Fibroblast of villous mesenchyme (primary cell): Measurements from ENCODE around the gene TLR1. TPM values are rescaled to one million over a fixed set of nuclear protein-coding genes. Genes with fewer than 3 reads are reported as not detected.

Experiments
- DNase-seq: peaks from one replicate; pipeline ENCODE4 v3.0.0-alpha.2; 2010; ENCODE audit warnings: low read depth
- H3K4me3 ChIP-seq: 2 replicates; pipeline ENCODE4 v1.5.1; 2011; ENCODE audit warnings: low read depth, mild to moderate bottlenecking, low read length
- total RNA-seq: library from RNA; depleted of rRNA; stranded (reverse); fragments of >200 nt; gene quantifications from 2 replicates; pipeline ENCODE4 v1.2.3, GENCODE V29; 2012
- TF ChIP-seq, protein P1 (sequence below): IDR thresholded peaks from 2 replicates; pipeline ENCODE4 v1.5.1; 2012; ENCODE audit warnings: low read depth, mild to moderate bottlenecking, low read length; ENCODE audit not compliant: insufficient read depth

TLR1 gene, protein sequence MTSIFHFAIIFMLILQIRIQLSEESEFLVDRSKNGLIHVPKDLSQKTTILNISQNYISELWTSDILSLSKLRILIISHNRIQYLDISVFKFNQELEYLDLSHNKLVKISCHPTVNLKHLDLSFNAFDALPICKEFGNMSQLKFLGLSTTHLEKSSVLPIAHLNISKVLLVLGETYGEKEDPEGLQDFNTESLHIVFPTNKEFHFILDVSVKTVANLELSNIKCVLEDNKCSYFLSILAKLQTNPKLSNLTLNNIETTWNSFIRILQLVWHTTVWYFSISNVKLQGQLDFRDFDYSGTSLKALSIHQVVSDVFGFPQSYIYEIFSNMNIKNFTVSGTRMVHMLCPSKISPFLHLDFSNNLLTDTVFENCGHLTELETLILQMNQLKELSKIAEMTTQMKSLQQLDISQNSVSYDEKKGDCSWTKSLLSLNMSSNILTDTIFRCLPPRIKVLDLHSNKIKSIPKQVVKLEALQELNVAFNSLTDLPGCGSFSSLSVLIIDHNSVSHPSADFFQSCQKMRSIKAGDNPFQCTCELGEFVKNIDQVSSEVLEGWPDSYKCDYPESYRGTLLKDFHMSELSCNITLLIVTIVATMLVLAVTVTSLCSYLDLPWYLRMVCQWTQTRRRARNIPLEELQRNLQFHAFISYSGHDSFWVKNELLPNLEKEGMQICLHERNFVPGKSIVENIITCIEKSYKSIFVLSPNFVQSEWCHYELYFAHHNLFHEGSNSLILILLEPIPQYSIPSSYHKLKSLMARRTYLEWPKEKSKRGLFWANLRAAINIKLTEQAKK
- total RNA-seq, result 0.32 and 0.86 TPM in 2 replicates

DNA sequence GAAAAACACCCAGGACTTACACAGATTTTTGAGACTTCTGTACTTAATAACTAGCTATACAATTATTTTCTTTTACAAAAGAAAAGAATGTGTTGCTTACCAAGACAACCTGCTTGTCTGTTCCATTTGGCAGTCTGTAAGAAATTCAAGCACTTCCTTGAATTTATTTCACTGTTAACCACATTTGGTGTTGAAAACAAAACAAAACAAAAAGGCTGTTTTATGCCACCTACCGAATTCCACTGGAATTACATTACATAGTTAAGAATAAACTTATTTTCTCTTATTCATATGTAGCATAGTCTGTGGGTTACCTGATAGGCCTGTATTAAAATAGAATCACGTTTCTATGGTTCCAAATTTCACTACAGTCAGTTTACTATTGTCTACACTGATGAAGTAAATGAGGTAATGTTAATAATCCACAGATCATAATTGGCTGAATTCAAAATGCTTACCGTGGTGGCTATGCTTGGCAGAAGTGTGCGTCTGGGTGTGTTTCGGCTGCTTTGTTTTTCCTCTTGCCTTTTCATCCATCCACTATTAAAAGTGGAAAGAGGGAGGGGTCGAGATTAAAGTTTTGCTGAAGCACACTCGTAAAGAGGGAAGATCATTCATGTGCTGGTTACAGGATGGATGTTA, at the start of gene TLR1:
Gene TLR1 (minus strand): TSS at position 138 of the 642 bp plus-strand sequence. CDS start 5,960 bp downstream, outside the sequence.
- peak within 1 kb of the TSS; percentile 4 for H3K4me3 ChIP-seq
- peak; percentile 61 for DNase-seq
- TF ChIP-seq, protein P1, sequence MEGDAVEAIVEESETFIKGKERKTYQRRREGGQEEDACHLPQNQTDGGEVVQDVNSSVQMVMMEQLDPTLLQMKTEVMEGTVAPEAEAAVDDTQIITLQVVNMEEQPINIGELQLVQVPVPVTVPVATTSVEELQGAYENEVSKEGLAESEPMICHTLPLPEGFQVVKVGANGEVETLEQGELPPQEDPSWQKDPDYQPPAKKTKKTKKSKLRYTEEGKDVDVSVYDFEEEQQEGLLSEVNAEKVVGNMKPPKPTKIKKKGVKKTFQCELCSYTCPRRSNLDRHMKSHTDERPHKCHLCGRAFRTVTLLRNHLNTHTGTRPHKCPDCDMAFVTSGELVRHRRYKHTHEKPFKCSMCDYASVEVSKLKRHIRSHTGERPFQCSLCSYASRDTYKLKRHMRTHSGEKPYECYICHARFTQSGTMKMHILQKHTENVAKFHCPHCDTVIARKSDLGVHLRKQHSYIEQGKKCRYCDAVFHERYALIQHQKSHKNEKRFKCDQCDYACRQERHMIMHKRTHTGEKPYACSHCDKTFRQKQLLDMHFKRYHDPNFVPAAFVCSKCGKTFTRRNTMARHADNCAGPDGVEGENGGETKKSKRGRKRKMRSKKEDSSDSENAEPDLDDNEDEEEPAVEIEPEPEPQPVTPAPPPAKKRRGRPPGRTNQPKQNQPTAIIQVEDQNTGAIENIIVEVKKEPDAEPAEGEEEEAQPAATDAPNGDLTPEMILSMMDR, result peak; percentile 58

DNA sequence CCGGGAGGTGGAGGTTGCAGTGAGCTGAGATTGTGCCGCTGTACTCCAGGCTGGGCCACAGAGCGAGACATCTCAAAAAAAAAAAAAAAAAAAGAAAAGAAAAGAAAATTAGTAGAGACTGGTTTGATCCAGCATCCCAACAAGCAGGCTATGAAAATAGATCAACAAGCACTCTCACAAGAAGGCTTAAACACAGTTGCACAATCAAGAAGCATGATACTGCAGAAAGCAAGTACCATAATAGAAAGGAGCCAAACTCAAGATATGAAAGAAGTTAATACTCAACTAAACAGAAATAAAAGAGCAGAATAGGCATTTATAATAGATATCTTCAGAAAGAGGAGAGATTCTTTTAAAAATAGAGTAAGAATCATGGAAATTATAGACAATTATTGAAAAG, 41.4 kb upstream of the TLR1 start:
- DNase-seq, result no peak
- TF ChIP-seq, protein P1, result no peak
- no peak overlapping the region for H3K4me3 ChIP-seq

DNA sequence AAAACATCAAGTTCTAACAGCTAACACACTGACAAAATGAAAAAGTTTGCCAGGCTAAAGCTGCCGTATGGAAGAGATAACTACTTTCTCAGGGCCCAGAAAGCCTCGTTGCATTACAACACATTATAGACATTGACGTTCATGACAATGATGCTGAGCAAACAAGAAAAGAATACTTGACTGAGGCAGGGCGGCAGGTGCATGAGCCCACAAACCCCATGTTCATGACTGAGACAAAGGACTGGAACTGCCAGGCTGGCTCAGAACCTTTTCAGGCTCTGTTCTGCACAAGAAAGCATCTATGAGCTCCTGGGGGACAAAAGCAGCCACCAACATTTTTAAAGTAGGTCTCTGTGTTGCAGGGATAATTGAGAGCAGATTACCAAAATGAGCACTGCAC, 38.4 kb upstream of the TLR1 start:
- H3K4me3 ChIP-seq, result no peak overlapping the region
- TF ChIP-seq, protein P1, result no peak
- no peak for DNase-seq

DNA sequence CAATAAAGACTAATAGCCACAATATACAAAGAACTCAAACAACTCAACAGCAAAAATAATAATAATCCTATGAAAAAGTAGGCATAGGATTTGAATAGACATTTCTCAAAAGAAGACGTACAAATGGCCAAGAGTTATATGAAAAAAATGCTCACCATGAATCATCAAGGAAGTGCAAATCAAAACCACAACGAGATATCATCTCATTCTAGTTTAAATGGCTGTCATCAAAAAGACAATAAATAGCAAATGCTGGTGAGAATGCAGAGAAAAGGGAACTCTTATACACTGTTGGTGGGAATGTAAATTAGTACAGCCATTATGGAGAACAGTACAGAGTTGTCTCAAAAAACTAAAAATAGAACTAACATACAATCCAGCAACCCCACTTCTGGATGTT, 33.3 kb upstream of the TLR1 start:
- peak; percentile 57 for DNase-seq
- TF ChIP-seq, protein P1, result no peak
- no peak overlapping the region for H3K4me3 ChIP-seq

DNA sequence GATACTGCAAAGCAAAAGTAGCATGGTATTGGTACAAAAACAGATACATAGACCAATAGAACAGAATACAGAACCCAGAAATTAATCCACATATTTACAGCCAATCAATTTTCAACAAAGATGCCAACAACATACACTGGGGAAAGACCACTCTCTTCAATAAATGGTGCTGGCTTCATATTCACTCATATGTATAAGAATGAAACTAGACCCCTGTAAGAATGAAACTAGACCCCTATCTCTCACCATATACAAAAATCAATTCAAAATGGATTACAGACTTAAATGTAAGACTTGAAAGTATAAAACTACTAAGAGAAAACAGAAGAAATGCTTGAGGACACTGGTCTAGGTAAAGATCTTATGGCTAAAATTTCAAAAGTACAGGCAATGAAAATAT, 32.7 kb upstream of the TLR1 start:
- DNase-seq, result no peak
- TF ChIP-seq, protein P1, result no peak
- no peak overlapping the region for H3K4me3 ChIP-seq

DNA sequence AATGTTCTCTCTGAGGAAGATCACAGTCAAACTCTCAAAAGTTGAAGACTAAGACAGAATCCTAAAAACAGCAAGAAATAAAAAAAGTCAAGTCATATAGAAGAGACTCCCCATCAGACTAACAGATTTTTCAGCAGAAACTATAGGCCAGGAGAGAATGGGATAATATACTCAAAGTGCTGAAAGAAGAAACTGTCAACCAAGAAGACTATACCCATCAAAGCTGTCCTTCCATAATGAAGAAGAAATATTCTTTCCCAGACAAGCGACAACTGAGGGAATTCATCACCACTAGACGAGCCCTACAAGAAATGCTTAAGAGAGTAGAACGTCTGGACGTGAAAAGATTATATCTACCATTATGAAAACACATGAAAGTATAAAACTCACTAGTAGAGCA, 30.0 kb upstream of the TLR1 start:
- no peak overlapping the region for H3K4me3 ChIP-seq
- DNase-seq, result no peak
- TF ChIP-seq, protein P1, result no peak
